GM18867 (cell line): Measurements from ENCODE around the gene KDM4D.
"Not testable (repeated sequence)": the region's sequence is repeated elsewhere in the genome, so short reads cannot be mapped to it uniquely, and the experiment has no call there.

ENCODE experiments used
- ATAC-seq: cut with Tn5 transposase; IDR thresholded peaks from one replicate; pipeline ENCODE4 v1.9.1; 2021; ENCODE audit warnings: mild to moderate bottlenecking, moderate library complexity; ENCODE audit not compliant: unreplicated experiment

The KDM4D gene

GRCh38 chr11:95025594-95025993, 52.1 kb downstream of the KDM4D start:
- ATAC-seq: not testable (repeated sequence)

DNA sequence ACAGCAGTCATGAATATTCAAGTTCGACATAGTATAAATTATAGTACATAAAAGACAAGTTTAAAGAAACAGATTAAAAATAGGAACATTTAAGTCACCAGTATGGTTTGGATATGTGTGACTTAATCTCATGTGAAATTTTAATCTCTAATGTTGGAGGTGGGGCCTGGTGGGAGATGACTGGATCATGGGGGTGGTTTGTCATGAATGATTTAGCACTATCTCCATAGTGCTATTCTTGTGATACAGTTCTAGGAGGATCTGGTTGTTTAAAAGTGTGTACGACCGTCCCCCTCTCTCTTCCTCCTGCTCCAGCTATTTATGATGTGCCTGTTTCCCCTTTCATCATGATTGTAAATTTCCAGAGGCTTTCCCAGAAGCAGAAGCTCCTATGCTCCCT, 54.8 kb downstream of the KDM4D start:
- ATAC-seq: no peak

- no peak for ATAC-seq
Measured at GRCh38 chr11:95033051-95033450, 59.5 kb downstream of the KDM4D start.

GRCh38 chr11:95035316-95035715, 61.8 kb downstream of the KDM4D start:
- ATAC-seq: no peak

- not testable (repeated sequence) for ATAC-seq
Measured at GRCh38 chr11:95037356-95038035, 64.0 kb downstream of the KDM4D start.

DNA sequence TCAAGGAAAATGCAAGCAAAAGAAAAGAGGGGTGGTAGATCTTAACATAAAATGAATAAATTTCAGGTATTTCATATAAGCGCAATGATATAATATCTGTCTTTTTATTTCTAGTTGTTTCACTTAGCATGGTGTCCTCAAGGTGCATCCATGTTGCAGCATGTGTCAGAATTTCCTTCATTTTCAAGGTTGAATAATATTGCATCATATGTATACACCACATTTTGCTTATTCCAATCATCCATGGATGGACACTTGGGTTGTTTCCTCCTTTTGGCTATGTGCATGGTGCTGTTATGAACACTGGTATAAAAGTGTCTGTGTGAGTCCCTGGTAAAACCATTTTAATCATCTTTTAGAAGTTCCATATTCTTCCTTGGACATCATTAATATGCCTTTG, 68.7 kb downstream of the KDM4D start:
- no peak for ATAC-seq

DNA sequence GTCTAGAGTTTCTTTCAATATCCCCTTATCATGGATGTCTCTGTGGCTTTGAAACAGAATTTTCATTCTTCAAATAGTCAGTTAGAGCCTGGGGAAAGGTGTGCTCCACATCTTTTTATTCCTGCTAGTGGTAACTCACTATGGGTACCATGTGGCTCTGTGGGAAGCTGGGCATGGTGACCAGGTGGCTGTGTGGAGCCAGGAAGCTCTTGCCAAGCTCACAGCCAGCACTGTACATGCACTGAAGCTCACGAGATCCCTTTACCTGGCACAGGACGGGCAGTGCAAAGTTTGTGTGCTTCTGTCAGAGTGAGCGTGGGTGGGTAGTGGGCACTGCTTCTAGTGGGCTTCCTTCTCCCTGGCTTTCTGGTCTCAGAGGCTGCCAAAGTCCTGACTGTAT, 69.4 kb downstream of the KDM4D start:
- no peak for ATAC-seq

DNA sequence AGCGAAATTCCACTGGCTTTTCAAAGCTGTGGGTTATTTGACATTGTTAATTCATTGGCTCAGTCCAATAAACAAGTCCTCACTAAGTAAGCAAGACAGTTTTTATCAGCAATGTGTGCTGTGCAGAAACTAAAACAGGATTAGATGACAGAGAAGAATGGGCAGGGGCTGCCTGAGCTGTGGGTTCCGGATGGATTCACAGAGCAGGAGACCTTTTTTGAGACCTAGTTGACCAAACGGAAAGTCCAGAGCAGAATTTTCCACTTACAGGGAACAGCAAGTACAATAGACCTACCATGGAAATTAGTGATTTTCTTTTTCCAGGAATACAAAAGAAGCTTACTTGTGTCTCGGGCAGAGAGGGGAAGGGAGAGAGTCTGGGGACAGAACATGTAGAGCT, 70.5 kb downstream of the KDM4D start:
- no peak for ATAC-seq

DNA sequence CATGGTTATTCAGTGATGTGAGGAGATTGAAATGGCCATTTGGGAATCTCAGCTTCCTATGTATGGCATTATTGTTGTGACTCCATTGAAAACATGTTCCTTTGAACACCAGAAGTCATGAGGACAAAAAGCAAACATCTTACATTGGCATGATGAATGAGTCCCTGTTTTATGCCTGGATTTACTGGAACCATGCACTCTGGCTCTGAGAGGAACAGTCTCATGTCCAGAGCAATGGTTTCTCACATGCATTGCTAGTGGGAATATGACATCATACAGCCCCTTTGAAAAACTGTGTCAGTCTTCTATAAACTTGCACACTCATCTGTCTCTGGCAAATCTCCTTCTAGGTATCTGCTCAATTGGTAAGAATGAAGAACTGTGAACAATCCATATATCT, 72.3 kb downstream of the KDM4D start:
- no peak for ATAC-seq
